Mesendoderm (in vitro differentiated cells): Measurements from ENCODE around the gene KLHL26.

ENCODE experiments used
- DNase-seq: peaks from one replicate; pipeline ENCODE4 v3.0.0; 2013
- H2AK5ac ChIP-seq: 2 replicates; pipeline ENCODE4 v1.6.1; 2013; ENCODE audit warnings: low read length, inconsistent platforms
- H2BK120ac ChIP-seq: 2 replicates; pipeline ENCODE4 v1.6.1; 2013; ENCODE audit warnings: low read depth, mild to moderate bottlenecking, low read length, moderate library complexity, mixed read lengths
- H2BK15ac ChIP-seq: replicated peaks from 2 replicates; pipeline ENCODE4 v1.6.1; 2013; ENCODE audit warnings: low read depth, mild to moderate bottlenecking, moderate library complexity
- H2BK5ac ChIP-seq: 2 replicates; pipeline ENCODE4 v1.6.1; 2013; ENCODE audit warnings: low read length, inconsistent platforms
- H3K18ac ChIP-seq: 2 replicates; pipeline ENCODE4 v1.6.1; 2013; ENCODE audit warnings: mild to moderate bottlenecking, low read length, mixed read lengths
- H3K23ac ChIP-seq: one replicate; pipeline ENCODE4 v1.6.1; 2013; ENCODE audit warnings: low read length
- H3K27ac ChIP-seq: 2 replicates; pipeline ENCODE4 v1.5.1; 2013; ENCODE audit warnings: low read depth, mild to moderate bottlenecking, inconsistent platforms, low read length, moderate library complexity
- H3K27me3 ChIP-seq: 2 replicates; pipeline ENCODE4 v1.6.1; 2013; ENCODE audit warnings: low read length, control low read depth, mild to moderate bottlenecking, inconsistent platforms; ENCODE audit not compliant: insufficient read depth, poor library complexity
- H3K36me3 ChIP-seq: 2 replicates; pipeline ENCODE4 v1.6.1; 2013; ENCODE audit warnings: low read length, inconsistent platforms; ENCODE audit not compliant: control insufficient read depth, insufficient read depth
- H3K4ac ChIP-seq: one replicate; pipeline ENCODE4 v1.6.1; 2013; ENCODE audit warnings: low read depth, mild to moderate bottlenecking, low read length, moderate library complexity
- H3K4me1 ChIP-seq: 2 replicates; pipeline ENCODE4 v1.6.1; 2013; ENCODE audit warnings: low read depth, low read length, inconsistent platforms; ENCODE audit not compliant: control insufficient read depth
- H3K4me2 ChIP-seq: 2 replicates; pipeline ENCODE4 v1.6.1; 2013; ENCODE audit warnings: low read length
- H3K4me3 ChIP-seq: 2 replicates; pipeline ENCODE4 v1.5.1; 2013; ENCODE audit warnings: mild to moderate bottlenecking, low read length
- H3K56ac ChIP-seq: one replicate; pipeline ENCODE4 v1.6.1; 2013; ENCODE audit warnings: low read length
- H3K79me1 ChIP-seq: 2 replicates; pipeline ENCODE4 v1.6.1; 2013; ENCODE audit warnings: low read length, inconsistent platforms
- H3K79me2 ChIP-seq: 2 replicates; pipeline ENCODE4 v1.6.1; 2013; ENCODE audit warnings: mild to moderate bottlenecking, low read length; ENCODE audit not compliant: control insufficient read depth, insufficient read depth
- H3K9ac ChIP-seq: 2 replicates; pipeline ENCODE4 v1.6.1; 2013; ENCODE audit warnings: low read length, inconsistent platforms
- H4K5ac ChIP-seq: one replicate; pipeline ENCODE4 v1.6.1; 2013; ENCODE audit warnings: low read length
- H4K8ac ChIP-seq: one replicate; pipeline ENCODE4 v1.6.1; 2013; ENCODE audit warnings: low read depth, mild to moderate bottlenecking, control low read depth, low read length, moderate library complexity
- WGBS: extraction: QIAGEN DNeasy Blood & Tissue Kit; methylation state at CpG from one replicate; pipeline ENCODE4 v1.1.7; 2013; ENCODE audit warnings: low lambda C conversion rate, missing lambda C conversion rate; ENCODE audit not compliant: insufficient coverage; ENCODE audit errors: extremely low coverage; 5-methylcytosine and 5-hydroxymethylcytosine counted together

KLHL26 gene

DNA sequence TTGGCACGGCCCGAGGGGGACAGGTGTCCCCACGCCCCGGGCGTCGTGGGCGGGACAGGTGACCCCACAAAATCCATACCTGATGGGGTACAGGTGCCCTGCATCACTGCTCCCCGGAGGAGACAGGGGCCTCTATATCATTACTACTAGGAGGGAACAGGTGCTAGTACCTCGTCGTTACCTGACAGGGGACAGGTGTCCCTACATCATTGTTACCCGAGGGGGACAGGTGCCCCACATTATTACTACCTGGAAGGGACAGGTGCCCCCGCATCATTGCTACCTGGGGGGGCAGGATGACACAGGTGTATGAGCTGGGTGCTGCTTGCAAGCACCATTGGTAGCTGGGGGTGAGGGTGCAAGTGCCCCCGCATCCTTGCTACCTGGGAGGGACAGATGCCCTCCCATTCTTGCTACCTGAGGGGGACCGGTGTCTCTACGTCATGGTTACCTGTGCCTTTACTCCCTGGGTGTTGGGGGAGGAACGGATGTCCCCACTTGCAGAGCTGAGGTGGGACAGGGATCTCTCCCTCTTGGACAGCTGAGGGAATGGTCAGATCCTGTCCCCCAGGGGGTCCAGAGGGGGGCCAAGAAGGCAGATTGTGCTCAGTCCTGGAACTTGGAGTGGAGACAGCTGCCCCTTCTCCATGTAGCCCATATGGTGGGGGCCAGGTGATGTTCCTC is 47.3 kb downstream of the KLHL26 start:
- H3K79me1 ChIP-seq = peaks cover 6% of the 10 kb centered on the region
- peak overlapping the region; percentile 25 for H3K56ac ChIP-seq
- no peak overlapping the region for H3K4ac ChIP-seq
- WGBS = no CpG with 5 or more reads among the region's 16 CpGs
- H4K5ac ChIP-seq = no peak overlapping the region
- H3K4me1 ChIP-seq = no peaks in the 10 kb centered on the region
- no peaks in the 10 kb centered on the region for H3K27me3 ChIP-seq
- no peak overlapping the region for H2BK120ac ChIP-seq
- no peak overlapping the region for H2AK5ac ChIP-seq
- H3K27ac ChIP-seq = no peak overlapping the region
- H3K23ac ChIP-seq = no peak overlapping the region
- no peak overlapping the region for H2BK15ac ChIP-seq
- no peak overlapping the region for H3K18ac ChIP-seq
- DNase-seq = no peak
- H3K9ac ChIP-seq = peak overlapping the region; percentile 35
- H3K79me2 ChIP-seq = peaks cover 4% of the 10 kb centered on the region
- peak overlapping the region; percentile 27 for H3K4me3 ChIP-seq
- H4K8ac ChIP-seq = no peak overlapping the region
- H3K36me3 ChIP-seq = no peaks in the 10 kb centered on the region
- no peak overlapping the region for H2BK5ac ChIP-seq
- H3K4me2 ChIP-seq = peak overlapping the region; percentile 59

DNA sequence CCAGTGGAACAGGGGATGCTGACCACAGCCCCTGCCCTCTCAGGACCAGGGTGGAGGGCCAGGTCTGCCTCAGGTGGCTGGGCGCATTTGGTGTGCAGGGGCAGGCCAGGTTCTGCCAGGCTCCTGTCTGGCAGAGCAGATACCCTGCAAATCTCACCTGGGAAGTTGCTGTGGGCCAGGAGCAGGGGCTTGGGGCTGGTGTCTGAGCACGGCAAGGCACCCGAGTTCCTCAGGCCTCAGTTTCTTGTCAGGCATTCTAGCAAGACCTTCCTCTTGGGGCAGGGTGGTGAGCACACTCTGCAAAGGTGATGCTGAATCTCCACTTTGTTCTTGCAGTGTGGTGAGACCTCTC is 47.8 kb downstream of the KLHL26 start:
- WGBS = no CpG with 5 or more reads among the region's 3 CpGs
- no peaks in the 10 kb centered on the region for H3K4me1 ChIP-seq
- no peak for DNase-seq
- H3K4me3 ChIP-seq = no peak overlapping the region
- H3K27me3 ChIP-seq = no peaks in the 10 kb centered on the region
- no peak overlapping the region for H3K4ac ChIP-seq
- H3K56ac ChIP-seq = no peak overlapping the region
- H2BK5ac ChIP-seq = no peak overlapping the region
- H3K79me1 ChIP-seq = peaks cover 6% of the 10 kb centered on the region
- H4K5ac ChIP-seq = no peak overlapping the region
- no peak overlapping the region for H3K4me2 ChIP-seq
- no peak overlapping the region for H3K27ac ChIP-seq
- H3K79me2 ChIP-seq = peaks cover 4% of the 10 kb centered on the region
- no peaks in the 10 kb centered on the region for H3K36me3 ChIP-seq
- H3K18ac ChIP-seq = no peak overlapping the region
- no peak overlapping the region for H4K8ac ChIP-seq
- H3K9ac ChIP-seq = no peak overlapping the region
- no peak overlapping the region for H3K23ac ChIP-seq
- no peak overlapping the region for H2BK120ac ChIP-seq
- H2AK5ac ChIP-seq = no peak overlapping the region
- no peak overlapping the region for H2BK15ac ChIP-seq

DNA sequence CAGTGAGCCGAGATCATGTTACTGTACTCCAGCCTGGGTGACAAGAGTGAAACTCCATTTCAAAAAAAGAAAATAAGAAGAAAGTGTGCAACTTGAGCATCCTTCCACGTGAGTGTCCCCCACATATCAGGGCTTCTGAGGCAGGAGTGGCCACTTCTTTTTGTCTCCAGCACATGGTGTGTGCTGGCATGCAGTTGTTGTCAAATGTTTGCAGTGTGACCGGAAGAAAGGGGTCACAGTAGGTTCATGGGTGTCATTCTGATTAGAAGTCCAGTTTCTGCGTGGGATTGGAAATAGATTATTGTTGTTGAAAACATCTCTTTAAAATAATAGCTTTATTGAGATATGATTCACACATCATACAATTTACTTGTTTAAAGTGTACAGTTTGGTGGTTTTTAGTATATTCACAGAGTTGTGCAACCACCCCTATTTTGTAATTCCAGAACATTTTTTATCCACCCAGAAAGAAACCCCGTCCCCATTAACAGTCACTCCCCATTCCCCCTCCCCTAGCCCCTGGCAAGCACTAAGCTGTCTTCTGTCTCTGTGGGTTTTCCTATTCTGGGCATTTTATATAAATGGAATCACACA is 48.9 kb downstream of the KLHL26 start:
- Histone ChIP-seq H3K4ac (no peak overlapping the region), H3K27me3 (no peaks in the 10 kb centered on the region), H2BK15ac (no peak overlapping the region), H3K9ac (no peak overlapping the region), H4K5ac (no peak overlapping the region), H3K23ac (no peak overlapping the region), H3K56ac (no peak overlapping the region), H3K4me1 (no peaks in the 10 kb centered on the region), H3K27ac (no peak overlapping the region), H3K36me3 (no peaks in the 10 kb centered on the region), H2AK5ac (no peak overlapping the region), H2BK120ac (no peak overlapping the region), H4K8ac (no peak overlapping the region), H3K4me3 (no peak overlapping the region), H3K4me2 (no peak overlapping the region), H3K79me2 (peaks cover 4% of the 10 kb centered on the region), H3K18ac (no peak overlapping the region), H3K79me1 (peaks cover 6% of the 10 kb centered on the region), H2BK5ac (no peak overlapping the region)
- DNase-seq = no peak
- no CpG with 5 or more reads among the region's 5 CpGs for WGBS

DNA sequence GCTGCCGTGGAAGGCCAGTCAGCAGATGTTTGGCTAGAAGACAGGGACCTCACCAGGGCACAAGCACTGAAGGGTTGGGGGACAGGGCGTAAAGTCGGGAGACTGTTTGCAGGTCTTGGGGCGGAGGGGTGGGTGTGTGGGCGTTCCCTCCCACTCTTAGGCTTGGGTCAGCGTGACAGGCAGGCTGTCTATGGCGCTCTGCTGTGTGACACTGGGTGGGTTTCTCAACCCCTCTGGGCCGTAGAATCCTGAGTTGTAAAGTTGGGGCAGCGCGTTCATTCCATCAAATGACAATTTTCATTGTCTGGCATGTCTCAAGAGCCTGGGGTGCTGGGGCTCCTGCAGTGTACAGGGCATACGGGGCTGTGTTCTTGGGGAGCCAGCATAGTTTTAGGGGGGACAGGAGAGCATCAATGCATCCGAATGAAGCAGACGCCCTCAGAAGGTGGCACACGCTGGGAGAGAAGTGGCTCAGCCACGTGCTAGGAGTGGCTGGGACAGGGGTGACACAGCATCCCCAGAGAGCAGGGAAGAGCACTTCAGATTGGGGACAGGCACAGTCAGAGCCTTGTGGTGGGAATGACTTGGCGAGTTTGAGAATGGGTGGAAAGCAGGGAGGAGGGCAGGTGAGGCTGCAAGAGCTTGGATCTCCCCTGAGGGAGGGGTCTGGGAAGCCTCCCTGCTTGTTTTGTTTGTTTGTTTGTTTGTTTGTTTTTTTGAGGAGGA is 51.1 kb downstream of the KLHL26 start:
- Histone ChIP-seq H2BK120ac (no peak overlapping the region), H3K4me2 (no peak overlapping the region), H3K23ac (no peak overlapping the region), H3K27me3 (no peaks in the 10 kb centered on the region), H3K79me1 (peaks cover 6% of the 10 kb centered on the region), H3K4me3 (no peak overlapping the region), H2BK15ac (no peak overlapping the region), H3K9ac (no peak overlapping the region), H3K36me3 (no peaks in the 10 kb centered on the region), H3K18ac (no peak overlapping the region), H2AK5ac (no peak overlapping the region), H3K4me1 (no peaks in the 10 kb centered on the region), H4K8ac (no peak overlapping the region), H3K4ac (no peak overlapping the region), H3K79me2 (peaks cover 4% of the 10 kb centered on the region), H2BK5ac (no peak overlapping the region), H4K5ac (no peak overlapping the region), H3K27ac (no peak overlapping the region), H3K56ac (no peak overlapping the region)
- no CpG with 5 or more reads among the region's 16 CpGs for WGBS
- no peak for DNase-seq

DNA sequence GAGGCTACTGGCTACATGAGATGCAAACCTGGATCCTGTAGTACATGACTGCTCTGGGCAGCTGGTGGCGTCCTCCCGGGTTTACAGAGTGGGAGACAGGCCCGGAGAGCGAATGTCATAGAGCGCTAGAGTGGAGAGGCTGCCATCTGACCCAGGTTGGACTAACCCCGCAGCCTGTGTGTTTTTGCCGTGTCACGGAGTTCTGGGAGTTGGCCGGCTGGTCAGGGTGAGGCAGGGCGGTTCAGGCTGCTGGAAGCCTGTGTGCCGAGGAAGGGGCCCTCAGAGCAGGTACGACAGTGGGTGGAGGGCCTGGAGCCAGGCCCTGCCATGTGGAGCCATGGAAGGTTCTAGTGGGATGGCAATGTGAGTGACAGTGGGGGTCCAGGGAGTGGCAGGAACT is 59.2 kb downstream of the KLHL26 start:
- Histone ChIP-seq H3K23ac (no peak overlapping the region), H3K79me1 (peaks cover 10% of the 10 kb centered on the region), H3K27me3 (no peaks in the 10 kb centered on the region), H3K4me1 (no peaks in the 10 kb centered on the region), H3K4me3 (no peak overlapping the region), H2BK5ac (no peak overlapping the region), H3K79me2 (no peaks in the 10 kb centered on the region), H2AK5ac (no peak overlapping the region), H4K8ac (no peak overlapping the region), H4K5ac (no peak overlapping the region), H2BK120ac (no peak overlapping the region), H3K36me3 (no peaks in the 10 kb centered on the region), H3K9ac (no peak overlapping the region), H2BK15ac (no peak overlapping the region), H3K56ac (no peak overlapping the region), H3K18ac (no peak overlapping the region), H3K4ac (no peak overlapping the region), H3K27ac (no peak overlapping the region), H3K4me2 (no peak overlapping the region)
- no CpG with 5 or more reads among the region's 12 CpGs for WGBS
- DNase-seq = no peak
